Endothelial cell of umbilical vein (primary cell): ENCODE results near the gene ANKDD1B. TPM values are rescaled to one million over a fixed set of nuclear protein-coding genes. Genes with fewer than 3 reads are reported as not detected.

ENCODE experiments used
- BruUV-seq: library from RNA; stranded (reverse); fragments of 400-500 nt; replicated peaks from 2 replicates; lab custom pipeline; 2021; lab: Mats Ljungman, UMichigan
- CTCF ChIA-PET: fragments of 300-600, 350-600 bp; sonication (Branson Sonifier 250); formaldehyde crosslinking; loops from one replicate; lab custom pipeline; 2021; ENCODE audit warnings: antibody characterized with exemption, inconsistent platforms; lab: Charles Lee
- POLR2A ChIA-PET: fragments of 300-600, 350-600 bp; sonication (Branson Sonifier 250); formaldehyde crosslinking; loops from one replicate; lab custom pipeline; 2021; ENCODE audit warnings: antibody characterized with exemption, inconsistent platforms; lab: Charles Lee
- DNase-seq: peaks from one replicate; pipeline ENCODE4 v3.0.0-alpha.2; 2011; ENCODE audit warnings: low read depth, low spot score
- FAIRE-seq: peaks from 2 replicates; lab custom pipeline; 2011; peaks lifted over from hg19 to GRCh38; lab: Jason Lieb, UNC
- H2AFZ ChIP-seq: 2 replicates; pipeline ENCODE4 v1.6.0; 2012; ENCODE audit warnings: low read depth, low read length, control low read depth, inconsistent platforms
- H3K27ac ChIP-seq: 2 replicates; pipeline ENCODE4 v1.5.1; 2011; ENCODE audit warnings: low read depth, mild to moderate bottlenecking, control low read depth, low read length, moderate library complexity; ENCODE audit not compliant: insufficient read depth
- H3K27me3 ChIP-seq, 2 experiments: 2 replicates each; pipeline versions ENCODE4 v1.6.0 to v1.6.1; 2011; ENCODE audit warnings: low read length in 2 of 2, mixed read lengths in 1 of 2; ENCODE audit not compliant: control insufficient read depth in 2 of 2, insufficient read depth in 2 of 2
- H3K36me3 ChIP-seq, 2 experiments: 2 replicates in 1 of 2; 3 replicates in 1 of 2; pipeline ENCODE4 v1.5.1; 2011; ENCODE audit warnings: low read length in 2 of 2, mild to moderate bottlenecking in 1 of 2, moderate library complexity in 1 of 2; ENCODE audit not compliant: control insufficient read depth in 2 of 2, insufficient read depth in 2 of 2; ENCODE audit errors: extremely low read depth in 1 of 2
- H3K4me1 ChIP-seq: 3 replicates; pipeline ENCODE4 v1.5.1; 2011; ENCODE audit warnings: mild to moderate bottlenecking, low read length; ENCODE audit not compliant: control insufficient read depth, insufficient read depth; ENCODE audit errors: extremely low read depth
- H3K4me2 ChIP-seq: 2 replicates; pipeline ENCODE4 v1.6.1; 2011; ENCODE audit warnings: low read length, control low read depth, mixed read lengths; ENCODE audit not compliant: insufficient read depth
- H3K4me3 ChIP-seq, 3 experiments: fragments of 200-600 bp in 1 of 3; sonication (generic), shearing (Covaris generic) in 1 of 3; replicated peaks in 1 of 3; 2 replicates each; pipeline ENCODE4 v1.5.1; 2011 to 2016; ENCODE audit warnings: control low read depth in 3 of 3, low read length in 3 of 3, mild to moderate bottlenecking in 2 of 3, inconsistent platforms in 1 of 3, low read depth in 1 of 3, moderate library complexity in 1 of 3; ENCODE audit not compliant: insufficient read depth in 1 of 3
- H3K79me2 ChIP-seq: 2 replicates; pipeline ENCODE4 v1.6.0; 2012; ENCODE audit warnings: low read length, inconsistent platforms; ENCODE audit not compliant: control insufficient read depth, insufficient read depth
- H3K9ac ChIP-seq: replicated peaks from 2 replicates; pipeline ENCODE3; 2011; ENCODE audit warnings: low read length, control low read depth; ENCODE audit not compliant: insufficient read depth; ENCODE audit errors: extremely low read depth
- H3K9me1 ChIP-seq: replicated peaks from 3 replicates; pipeline ENCODE4 v1.6.0; 2011; ENCODE audit warnings: mild to moderate bottlenecking, low read length; ENCODE audit not compliant: control insufficient read depth, insufficient read depth; ENCODE audit errors: extremely low read depth
- H3K9me3 ChIP-seq: replicated peaks from 2 replicates; pipeline ENCODE4 v1.5.1; 2012; ENCODE audit warnings: low read length, inconsistent platforms; ENCODE audit not compliant: control insufficient read depth, insufficient read depth
- H4K20me1 ChIP-seq: replicated peaks from 2 replicates; pipeline ENCODE3; 2011; ENCODE audit warnings: mild to moderate bottlenecking, low read length; ENCODE audit not compliant: control insufficient read depth, insufficient read depth; ENCODE audit errors: extremely low read depth
- CTCF ChIP-seq, 2 donors: IDR thresholded peaks; 1 replicate in 1 of 2; 2 replicates in 1 of 2; pipeline ENCODE4 v1.5.1; 2011; ENCODE audit warnings: low read length in 2 of 2, mild to moderate bottlenecking in 2 of 2, moderate library complexity in 2 of 2, control low read depth in 1 of 2, inconsistent platforms in 1 of 2, low read depth in 1 of 2; ENCODE audit not compliant: insufficient read depth in 1 of 2; ENCODE audit errors: extremely low read depth in 1 of 2
- EZH2 ChIP-seq: IDR thresholded peaks from 2 replicates; pipeline ENCODE4 v1.6.1; 2012; ENCODE audit warnings: borderline replicate concordance, low read depth, mild to moderate bottlenecking, moderate library complexity, low read length, inconsistent platforms; ENCODE audit not compliant: severe bottlenecking
- FOS ChIP-seq: IDR thresholded peaks from 2 replicates; pipeline ENCODE4 v1.6.1; 2011; ENCODE audit warnings: mild to moderate bottlenecking, low read length, moderate library complexity, borderline replicate concordance; ENCODE audit not compliant: insufficient read depth
- GATA2 ChIP-seq: IDR thresholded peaks from 2 replicates; pipeline ENCODE4 v1.7.0; 2011; ENCODE audit warnings: low read depth, mild to moderate bottlenecking, moderate library complexity, mixed read lengths, low read length; ENCODE audit not compliant: insufficient read length, insufficient read depth
- JUN ChIP-seq: IDR thresholded peaks from 2 replicates; pipeline ENCODE4 v1.6.1; 2011; ENCODE audit warnings: borderline replicate concordance, low read depth; ENCODE audit not compliant: insufficient read length, insufficient read depth
- MAX ChIP-seq: IDR thresholded peaks from 2 replicates; pipeline ENCODE4 v1.6.1; 2011; ENCODE audit not compliant: insufficient read depth, insufficient read length
- MYC ChIP-seq: IDR thresholded peaks from one replicate; pipeline ENCODE4 v1.6.1; 2011; ENCODE audit warnings: mild to moderate bottlenecking, low read depth, low read length
- POLR2A ChIP-seq: IDR thresholded peaks from 2 replicates; pipeline ENCODE4 v1.6.1; 2012; ENCODE audit warnings: low read depth, mild to moderate bottlenecking, control low read depth, low read length
- POLR2AphosphoS5 ChIP-seq: IDR thresholded peaks from 2 replicates; pipeline ENCODE4 v1.6.1; 2012; ENCODE audit warnings: low read depth, mild to moderate bottlenecking, control low read depth, low read length, moderate library complexity; ENCODE audit not compliant: insufficient read depth
- dilution Hi-C: fragments of 300-500 bp; cut with MboI; formaldehyde crosslinking; loops from one replicate; pipeline ENCODE4 v1.15.0; 2019; ENCODE audit warnings: low sequenced_read_pairs; ENCODE audit not compliant: extremely low pct_ligation_motif_present
- intact Hi-C: fragments of 100-400 bp; cut with micrococcal nuclease; formaldehyde crosslinking; loops from one replicate; pipeline ENCODE4 v1.10.0; 2022
- polyA plus RNA-seq, 4 experiments: library from polyadenylated mRNA; depleted of rRNA in 3 of 4; stranded (reverse) in 3 of 4; unstranded in 1 of 4; fragments of >200 nt; gene quantifications; 2 replicates each; pipeline versions ENCODE4 v1.2.1 to v1.2.3, GENCODE V29; 2011 to 2012; ENCODE audit warnings: missing spikeins in 1 of 4
- total RNA-seq: library from RNA; stranded (reverse); gene quantifications from 2 replicates; pipeline ENCODE4 v1.2.3, GENCODE V29; 2021

The ANKDD1B gene
- total and polyA plus RNA-seq, 2 donors (not counting 3 experiments of a cell fraction or from before 2014, with no cell fraction given): 0.15 to 0.71 TPM

- no peak for FAIRE-seq
- DNase-seq: no peak
- intact Hi-C loops: loop anchor here (10.0 kb wide), 1 partner anchor 366 kb away; the partner anchor contains the start of gene ANKRD31
Observed at GRCh38 chr5:75600535-75600934, 10.7 kb upstream of the ANKDD1B start.

More at GRCh38 chr5:75600535-75600934, 10.7 kb upstream of the ANKDD1B start:
- Histone ChIP-seq H2AFZ (no peak overlapping the region), H3K4me1 (peaks cover 4% of the 10 kb centered on the region), H3K4me2 (no peak overlapping the region), H3K9me3 (no peaks in the 10 kb centered on the region), H3K4me3 (no peak overlapping the region), H3K27ac (no peak overlapping the region), H3K36me3 (peaks cover 0 to 7% of the 10 kb centered on the region in 2 experiments), H4K20me1 (no peaks in the 10 kb centered on the region), H3K9me1 (no peaks in the 10 kb centered on the region), H3K79me2 (no peaks in the 10 kb centered on the region), H3K27me3 (no peaks in the 10 kb centered on the region), H3K9ac (no peak overlapping the region)
- ChIA-PET CTCF (interaction anchor here (2.4 kb wide), 1 partner anchor 80 kb away, joined by 11 read pairs; no protein-coding TSS in a partner anchor), POLR2A (no interaction called here)
- TF ChIP-seq POLR2A: no peak
- TF ChIP-seq GATA2: no peak
- TF ChIP-seq JUN: no peak
- no peak for TF ChIP-seq MYC
- TF ChIP-seq EZH2: no peak
- no peak for TF ChIP-seq FOS
- no peak for TF ChIP-seq MAX
- TF ChIP-seq POLR2AphosphoS5: no peak
- TF ChIP-seq CTCF (IDR thresholded peaks at IDR 0.05; ENCODE audit: extremely low read depth in 1 of 2, insufficient read depth in 1 of 2, low read depth in 1 of 2, low read length in 2 of 2): no peak
- dilution Hi-C loops: no loop called here
- BruUV-seq: no TSS peak
